NCI-H2081 treated with DMSO at 0.1 percent for 48 hours (cell line): ENCODE results near the gene VIT.
"Not testable (repeated sequence)": the region's sequence is repeated elsewhere in the genome, so short reads cannot be mapped to it uniquely, and the experiment has no call there.

ENCODE experiments used
- DNase-seq: peaks from one replicate; lab custom pipeline; 2025; lab: John Stamatoyannopoulos, UW

VIT gene

GRCh38 chr2:36807223-36807886 lies 110.8 kb downstream of the VIT start:
- no peak for DNase-seq

DNA sequence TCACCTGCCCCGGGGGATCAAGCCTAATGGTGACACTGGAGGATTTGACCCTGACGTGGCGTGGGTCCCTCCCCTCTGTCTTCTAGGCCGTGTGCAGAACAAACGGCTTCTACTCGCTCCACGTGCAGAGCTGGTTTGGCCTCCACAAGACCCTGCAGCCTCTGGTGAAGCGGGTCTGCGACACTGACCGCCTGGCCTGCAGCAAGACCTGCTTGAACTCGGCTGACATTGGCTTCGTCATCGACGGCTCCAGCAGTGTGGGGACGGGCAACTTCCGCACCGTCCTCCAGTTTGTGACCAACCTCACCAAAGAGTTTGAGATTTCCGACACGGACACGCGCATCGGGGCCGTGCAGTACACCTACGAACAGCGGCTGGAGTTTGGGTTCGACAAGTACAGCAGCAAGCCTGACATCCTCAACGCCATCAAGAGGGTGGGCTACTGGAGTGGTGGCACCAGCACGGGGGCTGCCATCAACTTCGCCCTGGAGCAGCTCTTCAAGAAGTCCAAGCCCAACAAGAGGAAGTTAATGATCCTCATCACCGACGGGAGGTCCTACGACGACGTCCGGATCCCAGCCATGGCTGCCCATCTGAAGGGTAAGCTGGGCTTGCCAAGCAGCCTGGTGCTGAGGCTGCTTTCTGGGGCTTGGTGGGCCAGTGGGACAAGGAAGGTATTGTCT lies 112.0 kb downstream of the VIT start:
- DNase-seq = no peak

DNA sequence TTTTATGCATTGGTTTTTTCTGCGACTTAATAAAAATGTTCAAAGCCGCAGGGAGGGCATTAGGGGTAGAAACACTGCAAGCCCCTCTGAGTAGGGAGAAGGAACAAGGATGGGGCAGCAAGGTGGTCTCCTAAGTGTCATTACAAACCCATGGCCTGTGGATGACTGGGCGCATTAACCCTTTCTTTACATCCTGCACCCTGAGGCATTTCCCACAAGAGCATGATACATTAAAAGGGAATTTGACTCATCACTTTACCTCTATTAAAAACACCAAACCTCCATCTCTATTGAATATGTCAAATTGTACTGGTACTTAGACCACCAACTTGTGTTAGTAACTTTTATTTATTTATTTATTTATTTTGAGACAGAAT lies 112.5 kb downstream of the VIT start:
- no peak for DNase-seq

DNA sequence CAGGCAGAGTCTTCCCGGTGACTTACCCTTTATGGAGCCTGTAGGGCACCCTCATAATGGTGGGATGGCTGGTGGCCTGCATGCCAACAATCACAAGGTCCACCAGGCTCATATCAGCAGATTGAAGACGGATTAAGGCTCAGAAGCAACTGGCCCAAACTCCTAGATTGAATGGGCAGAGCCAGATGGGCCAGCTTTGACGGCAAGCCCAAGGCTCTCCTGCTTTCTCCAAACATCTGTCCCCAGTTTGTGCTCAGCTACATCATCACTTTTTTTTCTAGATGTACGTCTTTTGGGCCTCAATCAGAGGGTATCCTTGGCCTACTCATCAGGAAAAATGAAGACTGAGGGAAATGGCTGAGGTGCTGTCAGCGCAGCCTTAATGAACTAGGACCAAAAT lies 114.6 kb downstream of the VIT start:
- no peak for DNase-seq

DNA sequence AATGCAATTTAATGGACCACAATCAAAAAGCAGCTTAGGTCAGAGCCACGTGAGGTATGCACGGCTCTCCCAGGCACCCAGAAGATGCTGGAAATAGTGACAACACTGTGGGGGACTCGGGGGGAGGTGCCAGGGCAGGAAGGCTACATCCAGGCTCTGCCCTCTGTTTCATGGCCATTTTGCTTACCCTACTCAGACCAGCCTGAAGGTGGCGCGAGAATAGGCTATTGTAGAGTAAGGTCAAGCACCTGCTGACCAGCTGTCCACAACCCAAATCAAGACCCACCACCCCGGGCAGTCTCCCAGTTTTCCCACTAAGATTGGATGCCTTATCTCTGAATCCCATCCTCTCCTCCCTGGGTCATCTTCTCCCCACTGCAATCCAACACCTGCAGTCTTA lies 115.7 kb downstream of the VIT start:
- no peak for DNase-seq

GRCh38 chr2:36818542-36818941 lies 122.0 kb downstream of the VIT start:
- DNase-seq = no peak

DNA sequence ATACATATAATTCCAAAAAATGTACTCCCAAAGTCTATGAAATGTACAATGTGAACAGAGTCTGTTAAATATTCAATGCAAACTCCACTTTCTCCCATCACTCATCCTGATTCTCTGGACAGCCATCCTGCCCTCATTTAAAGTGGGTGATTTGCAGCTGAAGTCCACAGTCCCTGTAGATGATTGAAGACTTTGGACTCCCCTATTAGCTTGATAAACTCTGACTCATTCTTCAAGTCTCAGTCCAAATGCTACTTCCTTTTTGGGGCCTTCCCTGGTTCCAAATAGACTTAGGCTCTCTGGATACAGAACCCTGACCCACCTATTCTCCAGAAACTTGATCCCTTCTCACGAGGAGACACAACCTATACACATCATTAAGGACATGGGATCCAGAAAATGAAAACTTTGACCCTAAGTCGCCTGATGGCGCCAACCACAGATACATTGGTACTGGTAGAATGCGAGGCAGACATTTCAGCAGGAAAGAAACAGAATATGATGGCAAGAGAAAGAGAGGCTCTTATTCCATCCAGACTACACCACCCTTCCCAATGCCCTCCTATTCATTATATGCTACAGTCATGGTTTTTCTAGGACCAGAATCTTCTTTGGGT lies 122.7 kb downstream of the VIT start:
- no peak for DNase-seq

GRCh38 chr2:36820942-36821605 lies 124.6 kb downstream of the VIT start:
- DNase-seq = no peak

- DNase-seq = no peak
Measured at GRCh38 chr2:36823862-36824261, 127.4 kb downstream of the VIT start.

- DNase-seq = no peak
Measured at GRCh38 chr2:36824273-36824672, 127.8 kb downstream of the VIT start.

GRCh38 chr2:36824683-36825082 lies 128.2 kb downstream of the VIT start:
- DNase-seq = not testable (repeated sequence)

GRCh38 chr2:36831185-36831584 lies 134.7 kb downstream of the VIT start:
- DNase-seq = no peak

DNA sequence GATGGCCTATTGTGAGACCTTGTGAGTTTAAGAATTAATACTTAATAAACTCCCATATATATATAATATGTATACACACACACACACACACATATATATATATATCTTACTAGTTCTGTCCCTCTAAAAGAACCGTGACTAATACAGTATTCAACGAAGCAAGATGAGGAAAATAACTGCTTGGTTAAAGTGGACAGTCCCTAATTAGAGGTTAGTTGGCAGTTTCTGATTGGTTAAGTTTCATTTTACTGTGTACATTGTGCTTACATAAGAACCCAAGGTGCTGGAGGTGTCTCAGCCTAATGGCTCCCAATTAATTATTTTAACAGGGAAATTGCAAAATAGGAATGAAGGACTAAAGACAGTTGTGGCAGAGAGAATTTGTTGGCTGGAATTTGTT lies 137.7 kb downstream of the VIT start:
- DNase-seq = no peak

GRCh38 chr2:36834731-36835524 lies 138.4 kb downstream of the VIT start:
- DNase-seq = no peak

DNA sequence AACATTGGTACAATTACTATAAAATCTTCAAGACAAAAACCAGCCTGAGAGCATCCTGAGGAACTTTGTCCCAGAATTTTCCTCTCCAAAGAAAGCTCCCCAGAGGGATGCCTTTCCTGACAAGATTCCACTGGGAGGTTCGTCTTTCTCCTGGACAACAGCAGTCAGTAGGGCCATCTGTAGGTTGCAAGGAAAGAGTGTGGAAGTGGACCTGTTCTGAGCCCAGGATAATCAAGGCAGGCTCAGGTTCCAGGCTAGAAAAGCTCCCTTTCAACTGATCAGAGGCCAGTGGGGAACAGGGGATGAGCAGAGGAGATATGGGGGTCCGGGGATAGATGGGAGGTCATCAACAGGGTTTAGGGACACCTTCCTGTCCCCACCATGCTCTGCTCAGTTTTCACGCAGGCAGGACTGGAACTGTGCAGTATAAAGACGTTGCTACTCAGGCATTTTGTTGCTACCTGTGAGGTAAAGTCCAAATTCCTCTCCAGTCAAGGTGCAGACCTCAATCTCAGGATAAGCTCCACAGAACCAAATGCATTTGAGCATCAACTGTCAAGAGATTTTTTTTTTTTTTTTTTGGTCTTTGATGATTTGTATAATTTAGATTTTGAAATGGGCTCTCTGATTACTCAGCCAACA lies 143.6 kb downstream of the VIT start:
- no peak for DNase-seq

- no peak for DNase-seq
Measured at GRCh38 chr2:36843838-36844237, 147.3 kb downstream of the VIT start.

- DNase-seq = no peak
Measured at GRCh38 chr2:36849265-36849664, 152.8 kb downstream of the VIT start.

DNA sequence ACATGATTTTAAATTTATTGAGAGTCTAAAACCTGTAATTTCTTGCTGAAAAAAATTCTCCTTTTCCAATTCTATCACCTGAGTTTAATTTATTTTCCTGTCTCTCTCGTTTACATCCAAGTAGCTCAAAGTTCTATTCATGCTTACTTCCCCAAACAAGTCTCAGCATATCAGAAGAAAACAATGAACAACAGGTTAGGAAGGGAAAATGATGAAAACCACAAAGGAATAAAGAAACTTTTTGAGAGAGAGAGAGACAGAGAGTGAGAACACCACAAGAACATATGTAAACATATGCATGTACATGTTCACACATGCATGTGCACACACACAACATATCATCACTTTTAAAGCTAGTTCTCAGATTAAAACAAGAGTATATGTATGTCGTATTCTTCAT lies 157.7 kb downstream of the VIT start:
- no peak for DNase-seq

DNA sequence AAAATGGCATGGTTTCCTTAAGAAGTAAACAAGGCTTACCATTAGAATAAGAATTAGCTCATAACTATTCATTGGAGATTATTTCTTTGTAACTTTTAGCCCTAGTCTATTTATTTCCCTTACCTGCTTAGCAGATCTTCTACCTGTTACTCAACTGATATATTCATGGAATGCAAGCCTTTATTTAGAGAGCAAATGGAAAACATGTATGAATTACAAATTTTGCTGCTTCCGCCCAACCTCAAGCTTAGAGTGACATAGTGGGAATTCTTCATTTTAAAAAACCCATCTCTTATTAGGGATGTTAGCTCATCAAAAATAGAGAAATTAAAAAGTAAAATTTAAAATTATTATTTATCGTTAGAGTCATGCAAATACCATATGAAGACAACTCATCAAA lies 158.9 kb downstream of the VIT start:
- DNase-seq = no peak

DNA sequence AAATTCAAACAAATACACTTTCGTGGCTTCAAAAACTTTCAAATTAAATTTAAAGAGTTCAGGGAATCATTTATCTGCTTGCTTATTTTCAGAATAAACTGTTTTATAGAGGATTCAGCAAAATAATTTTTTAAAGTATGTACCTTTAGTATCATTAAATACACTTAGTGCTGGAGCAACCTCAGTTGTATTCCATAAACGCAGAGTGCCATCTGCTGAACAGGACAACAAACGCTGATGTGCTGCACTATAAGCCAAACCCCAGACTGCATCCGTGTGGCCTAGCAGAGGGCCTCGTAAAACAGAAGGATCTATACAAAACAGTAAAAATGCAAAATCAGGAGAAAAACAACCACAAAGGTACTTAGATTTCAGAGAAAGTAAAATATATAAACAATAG lies 161.2 kb downstream of the VIT start:
- no peak for DNase-seq

DNA sequence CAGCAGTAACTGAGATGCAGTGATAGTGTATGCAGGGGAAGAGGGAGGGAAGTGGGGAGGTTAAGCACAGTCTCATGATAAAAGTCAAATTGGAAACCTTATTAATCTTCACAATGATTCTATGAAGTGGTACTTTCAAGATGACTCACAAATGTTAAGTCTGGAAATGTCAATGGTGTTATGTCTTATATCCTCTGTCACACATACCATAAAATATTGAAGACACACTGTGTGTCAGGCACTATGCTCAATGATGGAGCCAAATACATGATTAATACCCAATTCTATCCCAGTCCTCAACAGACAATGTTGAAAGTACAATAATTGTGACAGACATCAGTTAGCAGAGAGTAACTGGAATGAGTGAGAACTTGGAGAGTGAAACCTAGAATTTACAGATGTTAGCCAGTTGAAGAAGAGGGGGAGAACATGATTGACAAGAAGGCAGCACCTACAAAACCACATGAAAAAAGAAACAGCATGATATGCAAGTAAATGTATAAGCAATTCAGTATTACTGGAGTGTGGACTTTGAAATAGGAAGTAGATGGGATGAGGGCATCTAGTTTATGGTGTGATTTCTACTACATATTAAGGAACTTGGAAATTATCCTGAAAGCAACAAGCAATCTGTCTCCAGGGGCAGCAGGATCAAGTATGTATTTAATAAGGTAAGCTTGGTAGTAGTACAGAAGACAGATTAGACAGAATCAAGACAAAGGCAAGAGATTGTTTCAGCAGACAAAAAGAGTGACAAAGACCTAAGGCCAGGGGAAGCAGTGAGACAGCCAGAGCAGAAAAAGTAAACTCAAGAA lies 162.3 kb downstream of the VIT start:
- DNase-seq = no peak
